SK-N-MC (cell line): ENCODE results near the gene ERLIN1.

ENCODE experiments used
- DNase-seq: peaks from one replicate; pipeline ENCODE4 v3.0.0-alpha.2; 2011; ENCODE audit warnings: low read depth, low spot score
- H3K27ac ChIP-seq: fragments of 200-600 bp; sonication (generic); 2 replicates; pipeline ENCODE4 v1.5.1; 2016; ENCODE audit warnings: mixed run types
- H3K36me3 ChIP-seq: fragments of 200-600 bp; sonication (generic); 2 replicates; pipeline ENCODE4 v1.6.1; 2017; ENCODE audit warnings: antibody characterized with exemption, low read length, mixed read lengths; ENCODE audit not compliant: insufficient read depth
- H3K4me3 ChIP-seq: fragments of 200-600 bp; sonication (generic); 2 replicates; pipeline ENCODE4 v1.5.1; 2016
- H3K9ac ChIP-seq: fragments of 200-600 bp; sonication (generic); 2 replicates; pipeline ENCODE4 v1.8.0; 2017; ENCODE audit warnings: mixed run types, mixed read lengths; ENCODE audit not compliant: insufficient read length
- H3K9me3 ChIP-seq: fragments of 200-600 bp; sonication (generic); 2 replicates; pipeline ENCODE4 v1.6.1; 2017; ENCODE audit warnings: low read depth, mild to moderate bottlenecking, antibody characterized with exemption, low read length, moderate library complexity, mixed read lengths
- EZH2 ChIP-seq: fragments of 200-600 bp; sonication (generic); IDR thresholded peaks from one replicate; pipeline ENCODE4 v1.6.1; 2017; ENCODE audit warnings: antibody characterized with exemption
- FOXP2 ChIP-seq: optimal IDR thresholded peaks from 2 replicates; pipeline ENCODE3; 2011; ENCODE audit warnings: mild to moderate bottlenecking, moderate library complexity; ENCODE audit not compliant: insufficient read depth; ENCODE audit errors: extremely low read length, control extremely low read depth
- POLR2AphosphoS5 ChIP-seq: IDR thresholded peaks from 2 replicates; pipeline ENCODE4 v1.6.1; 2012; ENCODE audit warnings: mild to moderate bottlenecking, low read depth, low read length, borderline replicate concordance

The ERLIN1 gene

DNA sequence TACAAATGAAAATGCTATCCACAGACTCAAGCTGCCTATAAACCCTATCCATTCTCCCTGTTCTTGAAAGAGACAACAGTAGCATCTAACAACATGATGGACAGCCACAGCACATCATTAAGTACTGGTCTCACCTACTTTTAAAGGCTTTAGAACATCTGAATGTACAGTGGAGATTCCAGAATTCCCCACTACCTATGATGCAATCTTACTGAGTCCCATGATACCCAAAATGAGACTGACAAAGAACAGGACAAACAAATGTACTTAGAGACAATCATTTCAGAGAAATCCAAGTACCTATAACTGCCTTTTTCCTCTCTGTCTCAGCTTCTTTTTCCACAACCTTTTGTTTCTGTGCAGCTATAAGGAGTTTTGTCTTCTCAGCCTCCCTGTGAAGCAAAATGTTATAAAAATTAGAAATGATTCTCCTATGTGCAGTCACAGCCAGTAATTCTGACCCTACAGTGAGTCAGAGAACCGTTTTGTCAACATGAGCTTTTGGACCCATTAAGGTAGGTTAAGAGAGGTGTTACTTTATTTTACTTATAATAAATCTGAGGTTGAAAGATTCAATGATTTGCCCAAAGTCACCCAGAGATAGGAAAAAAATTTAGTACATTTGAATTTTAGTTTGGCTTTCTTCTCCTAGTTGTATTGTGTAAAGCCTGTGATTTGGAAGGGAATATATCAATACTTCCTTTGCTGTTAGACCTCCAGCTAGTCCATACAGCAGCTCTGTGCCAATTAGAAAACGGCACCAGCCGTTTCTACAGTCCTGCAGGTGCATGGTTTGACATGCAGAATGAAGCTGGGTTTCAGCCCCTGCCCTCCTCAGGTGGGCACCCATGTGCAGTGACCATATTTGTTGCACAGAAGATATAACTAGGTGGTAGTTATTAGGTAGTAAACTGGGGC lies 21.9 kb downstream of the ERLIN1 start:
- TF ChIP-seq POLR2AphosphoS5 (no peak), FOXP2 (no peak), EZH2 (no peak)
- DNase-seq = no peak
- no peak overlapping the region for H3K9ac ChIP-seq
- no peak overlapping the region for H3K4me3 ChIP-seq
- no peak overlapping the region for H3K27ac ChIP-seq
- peaks cover 21% of the 10 kb centered on the region for H3K36me3 ChIP-seq
- no peaks in the 10 kb centered on the region for H3K9me3 ChIP-seq

DNA sequence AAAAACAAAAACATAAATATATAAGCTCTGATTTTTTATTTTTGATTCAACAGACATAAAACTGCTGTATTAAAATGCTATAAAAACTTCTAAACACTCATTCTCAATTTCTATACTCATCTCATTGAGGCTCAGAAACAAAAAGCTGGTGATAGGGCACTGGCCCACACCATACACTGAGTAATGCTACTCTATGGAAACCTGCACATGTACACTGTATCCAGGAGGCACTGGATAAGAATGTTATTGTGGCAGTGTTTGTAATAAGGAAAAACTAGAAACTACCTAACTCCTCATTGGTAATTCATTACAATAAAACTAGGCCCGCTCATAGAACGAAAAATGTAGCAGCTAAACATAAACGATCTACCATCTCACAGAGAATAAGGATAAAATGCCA lies 23.1 kb downstream of the ERLIN1 start:
- TF ChIP-seq POLR2AphosphoS5 = no peak
- TF ChIP-seq EZH2 = no peak
- TF ChIP-seq FOXP2 = no peak
- H3K36me3 ChIP-seq = peaks cover 34% of the 10 kb centered on the region
- H3K4me3 ChIP-seq = no peak overlapping the region
- DNase-seq = no peak
- H3K9me3 ChIP-seq = no peaks in the 10 kb centered on the region
- no peak overlapping the region for H3K27ac ChIP-seq
- no peak overlapping the region for H3K9ac ChIP-seq

- Histone ChIP-seq H3K9me3 (no peaks in the 10 kb centered on the region), H3K36me3 (peaks cover 53% of the 10 kb centered on the region), H3K9ac (no peak overlapping the region), H3K27ac (no peak overlapping the region), H3K4me3 (no peak overlapping the region)
- no peak for DNase-seq
- TF ChIP-seq POLR2AphosphoS5 (no peak), FOXP2 (no peak), EZH2 (no peak)
These were observed 27.6 kb downstream of the ERLIN1 start for GRCh38 chr10:100158044-100158805.

DNA sequence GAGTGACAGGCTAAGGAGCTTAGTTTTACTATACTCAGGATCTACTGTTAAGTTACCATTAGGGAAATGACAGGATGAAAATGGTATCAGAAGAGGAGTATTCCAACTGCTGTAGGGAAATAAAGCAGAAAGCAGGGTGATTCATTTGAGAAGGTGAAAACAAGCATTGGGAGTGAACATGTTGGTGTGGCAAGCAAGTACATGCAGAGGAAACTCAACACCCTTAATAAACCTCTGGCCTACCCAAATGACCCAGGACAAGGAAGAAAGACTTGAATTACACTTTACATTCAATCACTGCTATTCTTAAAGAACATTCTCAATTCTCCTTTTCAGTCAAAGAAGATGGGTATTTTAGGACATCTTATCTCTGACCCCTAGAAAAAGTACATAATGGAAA lies 28.7 kb downstream of the ERLIN1 start:
- Histone ChIP-seq H3K27ac (no peak overlapping the region), H3K36me3 (peaks cover 52% of the 10 kb centered on the region), H3K4me3 (no peak overlapping the region), H3K9ac (no peak overlapping the region), H3K9me3 (no peaks in the 10 kb centered on the region)
- no peak for DNase-seq
- TF ChIP-seq POLR2AphosphoS5 (no peak), EZH2 (no peak), FOXP2 (no peak)

DNA sequence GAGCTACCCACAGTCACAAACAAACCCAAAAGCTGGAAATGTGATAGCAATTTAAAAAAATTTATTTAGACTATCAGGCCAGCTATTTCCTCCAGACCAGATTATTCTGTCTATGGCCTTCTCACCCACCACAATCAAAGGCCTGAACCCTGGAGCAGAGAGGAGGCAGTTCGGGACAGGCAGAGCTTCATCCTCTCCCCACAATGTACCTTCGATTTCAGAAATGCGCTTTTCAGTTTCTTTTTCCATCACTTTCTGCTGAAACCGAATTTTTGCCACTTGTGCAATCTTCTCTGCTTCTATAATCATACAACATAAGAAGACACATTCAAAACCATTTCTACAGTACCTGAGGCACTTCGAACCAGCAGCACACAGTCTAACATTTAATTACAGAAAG lies 29.9 kb downstream of the ERLIN1 start:
- no peak for TF ChIP-seq POLR2AphosphoS5
- TF ChIP-seq EZH2 = no peak
- TF ChIP-seq FOXP2 = no peak
- no peak overlapping the region for H3K27ac ChIP-seq
- peaks cover 60% of the 10 kb centered on the region for H3K36me3 ChIP-seq

GRCh38 chr10:100154666-100155065 lies 31.2 kb downstream of the ERLIN1 start:
- Histone ChIP-seq H3K9ac (no peak overlapping the region), H3K36me3 (peaks cover 53% of the 10 kb centered on the region), H3K9me3 (no peaks in the 10 kb centered on the region), H3K4me3 (no peak overlapping the region), H3K27ac (no peak overlapping the region)
- TF ChIP-seq POLR2AphosphoS5 (no peak), EZH2 (no peak), FOXP2 (no peak)
- no peak for DNase-seq

More for the DNA sequence above, 29.9 kb downstream of the ERLIN1 start:
- Histone ChIP-seq H3K9ac (no peak overlapping the region), H3K9me3 (no peaks in the 10 kb centered on the region), H3K4me3 (no peak overlapping the region)
- DNase-seq = no peak

DNA sequence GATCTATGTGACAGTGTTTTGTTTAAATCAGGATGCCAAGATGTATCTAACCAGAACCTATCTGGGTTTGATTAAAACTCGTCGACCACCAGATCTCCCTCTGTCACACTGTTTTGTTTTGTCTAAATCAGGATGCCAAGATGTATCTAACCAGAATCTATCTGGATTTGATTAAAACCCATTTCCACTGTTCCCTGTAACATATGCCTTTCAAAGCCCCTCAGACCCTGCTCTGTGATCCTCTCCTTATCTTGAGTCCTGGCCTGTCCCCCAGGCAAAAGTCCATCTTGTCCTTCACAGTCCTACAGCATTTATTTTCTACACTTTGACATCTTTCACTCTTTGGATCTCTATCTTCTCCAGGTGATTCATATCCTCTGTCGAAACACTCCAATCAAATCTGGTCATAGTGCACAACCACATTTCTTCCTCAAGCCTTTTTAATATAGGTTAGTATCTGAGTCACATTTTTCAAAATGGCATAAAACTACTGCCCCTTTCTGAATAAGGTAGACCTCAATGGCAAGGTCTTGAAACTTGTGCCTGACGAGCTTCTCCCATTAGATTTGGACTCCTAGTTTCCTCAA lies 32.5 kb downstream of the ERLIN1 start:
- H3K36me3 ChIP-seq = peaks cover 42% of the 10 kb centered on the region
- no peak overlapping the region for H3K9ac ChIP-seq
- H3K27ac ChIP-seq = no peak overlapping the region
- H3K9me3 ChIP-seq = no peaks in the 10 kb centered on the region
- no peak for DNase-seq
- TF ChIP-seq EZH2 (no peak), FOXP2 (no peak), POLR2AphosphoS5 (no peak)
- no peak overlapping the region for H3K4me3 ChIP-seq

DNA sequence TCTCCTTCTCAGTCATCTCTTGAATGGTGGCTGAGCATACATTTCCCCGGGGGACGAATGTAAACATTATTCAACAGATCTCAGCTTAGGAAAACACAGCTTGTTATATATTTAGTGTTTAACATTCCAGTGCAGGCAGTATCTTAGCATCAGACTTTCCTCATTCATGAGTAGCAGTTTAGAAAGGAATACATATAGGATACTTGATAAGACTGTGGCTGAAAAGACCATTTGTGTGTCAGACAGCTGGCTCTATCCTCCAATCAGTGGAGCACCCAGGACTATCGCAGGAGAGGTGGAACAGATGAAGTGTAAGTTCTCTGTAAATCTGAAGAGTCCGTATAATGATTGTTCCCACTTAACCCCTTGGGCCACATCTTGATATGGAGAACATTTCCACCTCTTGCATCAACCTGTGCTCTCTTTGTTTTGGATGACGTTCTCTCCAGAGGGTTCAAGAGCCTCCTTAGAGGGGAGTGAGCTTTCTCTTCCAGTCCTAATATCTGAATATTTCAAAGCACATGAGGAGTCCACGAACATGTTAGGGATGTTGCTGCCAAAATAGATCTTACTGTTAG lies 34.0 kb downstream of the ERLIN1 start:
- TF ChIP-seq POLR2AphosphoS5 = no peak
- TF ChIP-seq FOXP2 = no peak
- TF ChIP-seq EZH2 = no peak
- no peak overlapping the region for H3K9ac ChIP-seq
- H3K36me3 ChIP-seq = peaks cover 26% of the 10 kb centered on the region; the same call in 1 of the 2 replicates
- H3K27ac ChIP-seq = no peak overlapping the region
- no peak overlapping the region for H3K4me3 ChIP-seq
- DNase-seq = no peak
- H3K9me3 ChIP-seq = no peaks in the 10 kb centered on the region
